ENCODE results near the gene STOML2. TPM values are rescaled to one million over a fixed set of nuclear protein-coding genes. Genes with fewer than 3 reads are reported as not detected.

Gene STOML2
- total RNA-seq, 1 experiment from 2014 or later: 214 TPM

DNA sequence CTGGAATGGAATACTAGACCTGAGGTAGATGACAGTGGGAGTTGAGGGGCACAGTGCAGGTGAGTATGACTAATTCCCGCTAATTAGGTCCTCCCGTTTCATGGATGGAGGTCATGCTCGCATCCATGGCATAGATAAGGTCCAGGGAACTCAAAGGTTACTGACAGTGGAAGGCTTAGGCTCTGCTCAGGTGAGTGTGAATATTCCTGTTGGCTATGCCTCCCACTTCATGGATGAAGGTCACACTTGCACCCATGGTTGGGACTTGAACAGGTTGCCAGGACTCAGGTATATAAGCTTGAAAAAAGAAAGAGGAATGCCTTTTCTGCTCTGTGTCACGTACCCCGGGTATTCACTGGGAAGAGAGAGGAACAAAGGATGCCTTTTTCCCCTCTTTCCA, 39.1 kb upstream of the STOML2 start:
- peaks cover 39% of the 10 kb centered on the region for H3K36me3 Mint-ChIP-seq
- DNase-seq (ENCODE audit: low spot score) (no peak), ATAC-seq (no peak)
- POLR2A ChIA-PET: no interaction called here
- CTCF ChIA-PET: no interaction called here
- peaks cover 47% of the 10 kb centered on the region for H3K9me3 Mint-ChIP-seq
- TF ChIP-seq, protein P1, sequence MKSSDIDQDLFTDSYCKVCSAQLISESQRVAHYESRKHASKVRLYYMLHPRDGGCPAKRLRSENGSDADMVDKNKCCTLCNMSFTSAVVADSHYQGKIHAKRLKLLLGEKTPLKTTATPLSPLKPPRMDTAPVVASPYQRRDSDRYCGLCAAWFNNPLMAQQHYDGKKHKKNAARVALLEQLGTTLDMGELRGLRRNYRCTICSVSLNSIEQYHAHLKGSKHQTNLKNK (CRISPR knock-in tag; IDR thresholded peaks at IDR 0.05): no peak
- TF ChIP-seq, protein P2, sequence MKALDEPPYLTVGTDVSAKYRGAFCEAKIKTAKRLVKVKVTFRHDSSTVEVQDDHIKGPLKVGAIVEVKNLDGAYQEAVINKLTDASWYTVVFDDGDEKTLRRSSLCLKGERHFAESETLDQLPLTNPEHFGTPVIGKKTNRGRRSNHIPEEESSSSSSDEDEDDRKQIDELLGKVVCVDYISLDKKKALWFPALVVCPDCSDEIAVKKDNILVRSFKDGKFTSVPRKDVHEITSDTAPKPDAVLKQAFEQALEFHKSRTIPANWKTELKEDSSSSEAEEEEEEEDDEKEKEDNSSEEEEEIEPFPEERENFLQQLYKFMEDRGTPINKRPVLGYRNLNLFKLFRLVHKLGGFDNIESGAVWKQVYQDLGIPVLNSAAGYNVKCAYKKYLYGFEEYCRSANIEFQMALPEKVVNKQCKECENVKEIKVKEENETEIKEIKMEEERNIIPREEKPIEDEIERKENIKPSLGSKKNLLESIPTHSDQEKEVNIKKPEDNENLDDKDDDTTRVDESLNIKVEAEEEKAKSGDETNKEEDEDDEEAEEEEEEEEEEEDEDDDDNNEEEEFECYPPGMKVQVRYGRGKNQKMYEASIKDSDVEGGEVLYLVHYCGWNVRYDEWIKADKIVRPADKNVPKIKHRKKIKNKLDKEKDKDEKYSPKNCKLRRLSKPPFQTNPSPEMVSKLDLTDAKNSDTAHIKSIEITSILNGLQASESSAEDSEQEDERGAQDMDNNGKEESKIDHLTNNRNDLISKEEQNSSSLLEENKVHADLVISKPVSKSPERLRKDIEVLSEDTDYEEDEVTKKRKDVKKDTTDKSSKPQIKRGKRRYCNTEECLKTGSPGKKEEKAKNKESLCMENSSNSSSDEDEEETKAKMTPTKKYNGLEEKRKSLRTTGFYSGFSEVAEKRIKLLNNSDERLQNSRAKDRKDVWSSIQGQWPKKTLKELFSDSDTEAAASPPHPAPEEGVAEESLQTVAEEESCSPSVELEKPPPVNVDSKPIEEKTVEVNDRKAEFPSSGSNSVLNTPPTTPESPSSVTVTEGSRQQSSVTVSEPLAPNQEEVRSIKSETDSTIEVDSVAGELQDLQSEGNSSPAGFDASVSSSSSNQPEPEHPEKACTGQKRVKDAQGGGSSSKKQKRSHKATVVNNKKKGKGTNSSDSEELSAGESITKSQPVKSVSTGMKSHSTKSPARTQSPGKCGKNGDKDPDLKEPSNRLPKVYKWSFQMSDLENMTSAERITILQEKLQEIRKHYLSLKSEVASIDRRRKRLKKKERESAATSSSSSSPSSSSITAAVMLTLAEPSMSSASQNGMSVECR (CRISPR knock-in tag; IDR thresholded peaks at IDR 0.05; ENCODE audit: borderline replicate concordance): no peak
- TF ChIP-seq FOXK1 (CRISPR knock-in tag; IDR thresholded peaks at IDR 0.05): no peak
- TF ChIP-seq NFATC4 (CRISPR knock-in tag; IDR thresholded peaks at IDR 0.05): no peak
- TF ChIP-seq, protein P3, sequence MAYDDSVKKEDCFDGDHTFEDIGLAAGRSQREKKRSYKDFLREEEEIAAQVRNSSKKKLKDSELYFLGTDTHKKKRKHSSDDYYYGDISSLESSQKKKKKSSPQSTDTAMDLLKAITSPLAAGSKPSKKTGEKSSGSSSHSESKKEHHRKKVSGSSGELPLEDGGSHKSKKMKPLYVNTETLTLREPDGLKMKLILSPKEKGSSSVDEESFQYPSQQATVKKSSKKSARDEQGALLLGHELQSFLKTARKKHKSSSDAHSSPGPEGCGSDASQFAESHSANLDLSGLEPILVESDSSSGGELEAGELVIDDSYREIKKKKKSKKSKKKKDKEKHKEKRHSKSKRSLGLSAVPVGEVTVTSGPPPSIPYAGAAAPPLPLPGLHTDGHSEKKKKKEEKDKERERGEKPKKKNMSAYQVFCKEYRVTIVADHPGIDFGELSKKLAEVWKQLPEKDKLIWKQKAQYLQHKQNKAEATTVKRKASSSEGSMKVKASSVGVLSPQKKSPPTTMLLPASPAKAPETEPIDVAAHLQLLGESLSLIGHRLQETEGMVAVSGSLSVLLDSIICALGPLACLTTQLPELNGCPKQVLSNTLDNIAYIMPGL (CRISPR knock-in tag; IDR thresholded peaks at IDR 0.05): no peak
- TF ChIP-seq ZNF423 (CRISPR knock-in tag; IDR thresholded peaks at IDR 0.05): no peak
- no peak for TF ChIP-seq CREB1 (CRISPR knock-in tag; IDR thresholded peaks at IDR 0.05)
- TF ChIP-seq, protein P4, sequence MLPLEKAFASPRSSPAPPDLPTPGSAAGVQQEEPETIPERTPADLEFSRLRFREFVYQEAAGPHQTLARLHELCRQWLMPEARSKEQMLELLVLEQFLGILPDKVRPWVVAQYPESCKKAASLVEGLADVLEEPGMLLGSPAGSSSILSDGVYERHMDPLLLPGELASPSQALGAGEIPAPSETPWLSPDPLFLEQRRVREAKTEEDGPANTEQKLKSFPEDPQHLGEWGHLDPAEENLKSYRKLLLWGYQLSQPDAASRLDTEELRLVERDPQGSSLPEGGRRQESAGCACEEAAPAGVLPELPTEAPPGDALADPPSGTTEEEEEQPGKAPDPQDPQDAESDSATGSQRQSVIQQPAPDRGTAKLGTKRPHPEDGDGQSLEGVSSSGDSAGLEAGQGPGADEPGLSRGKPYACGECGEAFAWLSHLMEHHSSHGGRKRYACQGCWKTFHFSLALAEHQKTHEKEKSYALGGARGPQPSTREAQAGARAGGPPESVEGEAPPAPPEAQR (CRISPR knock-in tag; IDR thresholded peaks at IDR 0.05): no peak
- TF ChIP-seq, protein P5, sequence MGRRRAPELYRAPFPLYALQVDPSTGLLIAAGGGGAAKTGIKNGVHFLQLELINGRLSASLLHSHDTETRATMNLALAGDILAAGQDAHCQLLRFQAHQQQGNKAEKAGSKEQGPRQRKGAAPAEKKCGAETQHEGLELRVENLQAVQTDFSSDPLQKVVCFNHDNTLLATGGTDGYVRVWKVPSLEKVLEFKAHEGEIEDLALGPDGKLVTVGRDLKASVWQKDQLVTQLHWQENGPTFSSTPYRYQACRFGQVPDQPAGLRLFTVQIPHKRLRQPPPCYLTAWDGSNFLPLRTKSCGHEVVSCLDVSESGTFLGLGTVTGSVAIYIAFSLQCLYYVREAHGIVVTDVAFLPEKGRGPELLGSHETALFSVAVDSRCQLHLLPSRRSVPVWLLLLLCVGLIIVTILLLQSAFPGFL (CRISPR knock-in tag; IDR thresholded peaks at IDR 0.05; ENCODE audit: borderline replicate concordance): no peak
- no peak for TF ChIP-seq ZNF121 (CRISPR knock-in tag; IDR thresholded peaks at IDR 0.05)
- TF ChIP-seq, protein P6, sequence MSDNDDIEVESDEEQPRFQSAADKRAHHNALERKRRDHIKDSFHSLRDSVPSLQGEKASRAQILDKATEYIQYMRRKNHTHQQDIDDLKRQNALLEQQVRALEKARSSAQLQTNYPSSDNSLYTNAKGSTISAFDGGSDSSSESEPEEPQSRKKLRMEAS (CRISPR knock-in tag; IDR thresholded peaks at IDR 0.05): no peak
- no peak for TF ChIP-seq KAT7 (CRISPR knock-in tag; IDR thresholded peaks at IDR 0.05; ENCODE audit: borderline replicate concordance)
- TF ChIP-seq, protein P7, sequence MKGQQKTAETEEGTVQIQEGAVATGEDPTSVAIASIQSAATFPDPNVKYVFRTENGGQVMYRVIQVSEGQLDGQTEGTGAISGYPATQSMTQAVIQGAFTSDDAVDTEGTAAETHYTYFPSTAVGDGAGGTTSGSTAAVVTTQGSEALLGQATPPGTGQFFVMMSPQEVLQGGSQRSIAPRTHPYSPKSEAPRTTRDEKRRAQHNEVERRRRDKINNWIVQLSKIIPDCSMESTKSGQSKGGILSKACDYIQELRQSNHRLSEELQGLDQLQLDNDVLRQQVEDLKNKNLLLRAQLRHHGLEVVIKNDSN (CRISPR knock-in tag; IDR thresholded peaks at IDR 0.05): no peak
- TF ChIP-seq SMAD4 (CRISPR knock-in tag; IDR thresholded peaks at IDR 0.05): no peak
- no peak for TF ChIP-seq CBFB (CRISPR knock-in tag; IDR thresholded peaks at IDR 0.05; ENCODE audit: low read depth)
- TF ChIP-seq, protein P8, sequence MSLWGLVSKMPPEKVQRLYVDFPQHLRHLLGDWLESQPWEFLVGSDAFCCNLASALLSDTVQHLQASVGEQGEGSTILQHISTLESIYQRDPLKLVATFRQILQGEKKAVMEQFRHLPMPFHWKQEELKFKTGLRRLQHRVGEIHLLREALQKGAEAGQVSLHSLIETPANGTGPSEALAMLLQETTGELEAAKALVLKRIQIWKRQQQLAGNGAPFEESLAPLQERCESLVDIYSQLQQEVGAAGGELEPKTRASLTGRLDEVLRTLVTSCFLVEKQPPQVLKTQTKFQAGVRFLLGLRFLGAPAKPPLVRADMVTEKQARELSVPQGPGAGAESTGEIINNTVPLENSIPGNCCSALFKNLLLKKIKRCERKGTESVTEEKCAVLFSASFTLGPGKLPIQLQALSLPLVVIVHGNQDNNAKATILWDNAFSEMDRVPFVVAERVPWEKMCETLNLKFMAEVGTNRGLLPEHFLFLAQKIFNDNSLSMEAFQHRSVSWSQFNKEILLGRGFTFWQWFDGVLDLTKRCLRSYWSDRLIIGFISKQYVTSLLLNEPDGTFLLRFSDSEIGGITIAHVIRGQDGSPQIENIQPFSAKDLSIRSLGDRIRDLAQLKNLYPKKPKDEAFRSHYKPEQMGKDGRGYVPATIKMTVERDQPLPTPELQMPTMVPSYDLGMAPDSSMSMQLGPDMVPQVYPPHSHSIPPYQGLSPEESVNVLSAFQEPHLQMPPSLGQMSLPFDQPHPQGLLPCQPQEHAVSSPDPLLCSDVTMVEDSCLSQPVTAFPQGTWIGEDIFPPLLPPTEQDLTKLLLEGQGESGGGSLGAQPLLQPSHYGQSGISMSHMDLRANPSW (CRISPR knock-in tag; conservative IDR thresholded peaks at IDR 0.05; ENCODE audit: low read depth): no peak
- no peak overlapping the region for H3K27ac Mint-ChIP-seq
- peaks cover 13% of the 10 kb centered on the region for H3K27me3 Mint-ChIP-seq (ENCODE audit: low read depth)
- no peaks in the 10 kb centered on the region for H3K4me1 Mint-ChIP-seq
- H3K4me3 Mint-ChIP-seq: no peak overlapping the region

All from WTC11 (cell line).